Jurkat, Clone E6-1 (cell line): ENCODE results near the gene RTN4.

Experiments used
- DNase-seq: peaks from one replicate; pipeline ENCODE4 v3.0.0-alpha.2; 2011; ENCODE audit warnings: low read depth, low spot score
- H3K4me3 ChIP-seq: 2 replicates; pipeline ENCODE4 v1.5.1; 2011; ENCODE audit warnings: mild to moderate bottlenecking, low read length, control low read depth, moderate library complexity

Gene RTN4

DNA sequence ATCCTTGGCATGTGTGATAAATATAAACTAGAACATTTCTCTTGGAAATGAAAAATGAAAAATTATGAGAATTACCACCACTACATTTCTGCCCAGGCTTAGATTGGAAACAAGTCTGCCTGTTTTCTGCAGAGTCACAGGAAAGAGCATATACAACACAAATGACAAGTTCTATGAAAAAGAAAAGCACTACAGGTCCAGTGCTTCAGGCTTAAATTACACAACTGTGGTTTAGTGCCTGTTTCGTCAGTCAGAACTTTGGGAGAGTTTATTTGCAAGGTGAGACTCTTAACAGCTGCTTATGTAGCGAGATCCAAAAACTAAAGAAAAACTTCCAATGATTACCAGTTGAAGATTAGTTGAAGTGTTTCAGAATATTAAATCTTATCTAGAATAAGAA is 68.9 kb downstream of the RTN4 start:
- no peak overlapping the region for H3K4me3 ChIP-seq
- DNase-seq: no peak

DNA sequence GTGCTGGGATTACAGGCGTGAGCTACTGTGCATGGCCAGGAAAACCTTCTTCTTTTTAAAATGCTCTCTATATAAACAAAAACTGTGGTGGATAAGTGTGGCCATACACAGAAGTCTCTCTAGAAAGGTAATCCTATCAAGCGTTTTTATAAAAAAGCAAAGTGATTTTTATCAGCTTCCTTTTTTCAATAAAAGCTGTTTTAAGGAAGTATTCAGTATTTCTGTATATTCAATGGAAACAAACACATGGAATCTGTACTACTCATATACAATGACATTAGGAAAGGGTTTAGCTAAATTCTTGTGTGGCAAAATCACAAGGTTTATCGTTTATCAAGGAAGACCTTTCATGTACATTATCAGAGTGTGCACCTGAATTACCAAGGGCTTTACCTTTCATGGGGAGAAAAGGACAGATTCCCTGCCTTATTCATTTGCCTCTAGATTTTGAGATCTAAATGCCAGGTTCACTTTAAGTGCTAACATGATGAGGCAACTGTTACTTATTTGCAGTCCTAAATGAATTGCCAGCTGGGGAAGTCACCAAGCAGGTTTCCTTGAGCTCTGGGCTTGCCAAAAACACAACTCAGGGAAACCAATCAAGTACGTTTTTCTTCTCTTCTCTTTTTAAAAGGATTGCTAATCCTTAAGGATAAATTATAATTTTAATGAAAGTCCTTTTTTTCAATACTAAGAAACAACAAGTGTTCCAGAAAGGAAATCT is 70.8 kb downstream of the RTN4 start:
- DNase-seq: no peak
- no peak overlapping the region for H3K4me3 ChIP-seq

DNA sequence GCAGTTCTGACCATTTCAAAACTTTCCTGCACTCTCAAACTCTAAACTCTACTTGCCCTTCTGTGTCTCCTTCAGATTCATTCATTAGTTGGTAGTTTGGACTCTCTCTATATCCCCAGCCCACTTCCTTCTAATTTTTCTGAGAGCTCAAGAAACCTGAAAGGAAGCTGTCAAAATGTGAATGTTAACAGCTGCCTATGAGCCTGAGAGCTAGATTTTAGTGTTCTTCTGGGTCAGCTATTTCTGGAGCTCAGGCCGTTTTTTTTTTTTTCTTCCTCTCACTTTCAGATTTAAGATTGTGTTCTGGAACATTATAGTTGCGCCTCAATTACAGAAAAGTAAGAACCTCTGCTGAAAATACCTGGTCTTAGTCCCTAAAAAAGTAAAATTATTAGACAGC is 73.1 kb downstream of the RTN4 start:
- DNase-seq: no peak
- no peak overlapping the region for H3K4me3 ChIP-seq

DNA sequence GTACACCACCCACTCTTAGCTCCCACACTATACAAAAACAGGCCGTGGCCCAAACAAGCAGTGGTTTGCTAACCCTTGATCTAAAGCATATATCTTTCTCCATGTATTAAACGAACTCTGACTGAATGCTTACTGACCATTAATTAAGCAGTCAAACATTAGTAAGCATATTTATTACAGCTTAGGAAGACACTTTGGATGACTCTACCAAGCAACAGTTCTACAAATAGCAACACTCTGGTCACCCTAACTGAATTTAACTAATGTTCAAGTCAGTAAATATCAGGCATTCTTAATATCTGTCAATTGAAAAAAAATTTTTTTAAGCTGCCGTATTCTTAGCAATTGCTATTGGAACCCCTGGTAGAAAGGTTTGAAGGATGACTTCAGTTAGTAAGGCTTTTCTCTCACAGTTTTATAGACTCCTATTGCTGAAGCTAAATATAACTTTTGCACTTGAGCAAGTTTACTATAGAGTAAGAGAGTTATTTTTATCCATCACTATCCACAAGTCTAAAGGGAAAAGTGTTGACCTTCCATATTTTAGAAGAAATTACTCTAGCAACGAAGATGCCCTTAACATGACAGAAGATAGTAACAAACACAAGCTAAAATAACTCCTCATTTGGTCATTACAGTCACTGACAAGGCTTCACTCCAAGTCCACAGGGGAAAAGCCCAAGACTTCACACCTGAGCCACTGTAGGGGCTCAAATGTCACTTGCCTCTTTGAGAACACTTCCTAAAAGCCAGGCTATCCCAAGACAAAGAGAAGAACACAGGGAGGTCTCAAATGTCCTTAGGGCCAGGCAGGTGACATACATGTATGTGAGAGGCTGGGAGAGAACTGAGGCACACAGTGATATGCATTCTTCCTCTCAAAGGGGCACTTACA is 74.4 kb downstream of the RTN4 start:
- H3K4me3 ChIP-seq: no peak overlapping the region
- no peak for DNase-seq

DNA sequence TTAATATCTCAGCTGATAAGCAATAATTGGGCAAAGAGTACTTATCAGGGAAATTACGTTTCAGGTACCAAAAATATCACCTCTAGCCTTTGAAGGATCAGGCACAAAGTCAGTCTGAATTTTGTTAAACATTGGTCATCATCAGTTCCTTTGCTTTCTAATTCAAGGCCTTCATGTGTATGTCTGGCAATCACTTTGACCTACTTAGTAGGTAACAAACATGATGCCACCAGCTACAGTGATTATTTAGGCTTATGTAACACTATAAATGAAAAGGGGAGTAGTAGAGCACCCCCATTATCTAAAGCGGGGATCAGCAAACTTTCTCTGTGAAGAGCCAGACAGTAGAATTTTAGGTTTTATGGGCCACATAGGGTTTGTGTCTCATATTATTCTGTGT is 75.1 kb downstream of the RTN4 start:
- H3K4me3 ChIP-seq: no peak overlapping the region
- no peak for DNase-seq

DNA sequence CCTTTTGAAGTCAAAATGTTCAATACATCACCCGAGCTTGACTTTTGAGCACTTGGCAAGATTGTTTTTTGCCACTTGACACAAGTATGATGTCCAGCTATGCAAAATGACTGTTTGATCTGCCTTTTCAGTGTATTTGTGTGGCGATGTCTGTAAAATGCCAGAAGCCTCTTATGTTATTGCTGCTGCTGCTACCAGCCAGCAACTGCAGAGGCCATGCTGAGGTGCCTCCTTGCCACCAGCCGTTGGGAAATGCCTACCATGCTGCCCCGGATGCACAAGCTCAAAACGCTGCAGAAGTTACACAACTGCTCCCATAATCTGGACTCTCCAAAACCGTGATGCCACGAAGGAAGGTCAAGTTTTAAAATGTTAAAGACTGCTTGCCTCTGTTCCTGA is 80.3 kb downstream of the RTN4 start:
- DNase-seq: no peak
- no peak overlapping the region for H3K4me3 ChIP-seq

DNA sequence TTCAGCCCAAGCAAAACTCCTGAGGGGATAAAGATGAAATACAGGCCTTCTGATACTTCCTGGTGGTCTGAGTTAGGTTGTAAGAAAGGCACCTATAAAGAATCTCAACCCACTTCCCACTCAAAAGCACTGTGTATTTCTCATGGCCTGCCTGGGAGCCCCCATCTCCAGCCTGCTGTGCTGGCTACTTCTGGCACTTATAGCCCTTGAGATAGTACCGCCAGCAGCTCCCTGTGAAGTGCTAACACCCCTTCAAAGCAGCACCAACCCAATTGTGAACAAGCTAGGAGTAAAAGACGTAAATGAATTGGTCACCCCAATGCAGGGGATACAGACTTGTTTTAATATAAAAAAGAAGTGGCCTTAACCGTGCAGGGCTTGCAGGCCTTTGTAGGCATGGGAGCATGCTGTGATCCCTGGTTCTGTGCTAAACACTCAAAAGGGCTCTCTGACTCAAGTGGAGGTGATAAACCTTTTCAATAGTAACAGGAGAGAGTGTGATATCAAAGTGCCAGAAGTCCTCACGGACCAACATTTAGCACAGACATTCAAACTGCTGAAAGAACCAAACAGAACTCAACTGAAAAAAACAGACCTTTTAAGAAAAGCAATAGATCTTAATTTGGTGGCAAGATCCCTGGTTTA is 80.8 kb downstream of the RTN4 start:
- H3K4me3 ChIP-seq: no peak overlapping the region
- no peak for DNase-seq

DNA sequence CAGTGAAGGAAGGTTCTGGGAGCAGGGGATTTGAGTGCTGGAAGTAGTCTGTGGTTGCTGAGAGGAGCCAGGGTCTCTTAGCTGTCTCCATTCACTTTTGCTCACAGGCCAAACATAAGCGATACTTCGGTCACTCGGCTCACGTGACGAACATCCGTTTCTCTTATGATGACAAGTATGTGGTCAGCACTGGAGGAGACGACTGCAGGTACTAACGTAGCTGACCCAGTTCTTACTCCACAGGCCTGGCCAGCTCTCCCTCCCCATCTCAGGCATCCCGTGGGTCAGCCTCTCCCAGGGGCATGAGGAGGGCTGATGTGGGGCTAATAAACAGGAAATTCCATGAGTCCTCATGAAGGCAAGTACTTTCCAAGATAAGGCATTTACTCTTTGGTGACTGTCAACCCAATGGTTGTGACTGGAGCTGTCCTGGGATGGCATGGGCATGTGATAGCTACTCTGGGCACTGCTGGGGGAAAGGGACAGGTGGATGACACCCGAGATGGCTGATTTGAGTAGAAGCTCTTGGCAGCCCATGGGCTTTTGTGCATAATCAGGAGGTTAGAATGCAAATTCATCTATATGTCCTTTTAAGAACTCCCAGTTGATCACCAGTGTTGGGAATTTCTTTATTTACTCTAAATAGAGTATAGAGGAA is 81.6 kb downstream of the RTN4 start:
- DNase-seq: no peak
- no peak overlapping the region for H3K4me3 ChIP-seq

DNA sequence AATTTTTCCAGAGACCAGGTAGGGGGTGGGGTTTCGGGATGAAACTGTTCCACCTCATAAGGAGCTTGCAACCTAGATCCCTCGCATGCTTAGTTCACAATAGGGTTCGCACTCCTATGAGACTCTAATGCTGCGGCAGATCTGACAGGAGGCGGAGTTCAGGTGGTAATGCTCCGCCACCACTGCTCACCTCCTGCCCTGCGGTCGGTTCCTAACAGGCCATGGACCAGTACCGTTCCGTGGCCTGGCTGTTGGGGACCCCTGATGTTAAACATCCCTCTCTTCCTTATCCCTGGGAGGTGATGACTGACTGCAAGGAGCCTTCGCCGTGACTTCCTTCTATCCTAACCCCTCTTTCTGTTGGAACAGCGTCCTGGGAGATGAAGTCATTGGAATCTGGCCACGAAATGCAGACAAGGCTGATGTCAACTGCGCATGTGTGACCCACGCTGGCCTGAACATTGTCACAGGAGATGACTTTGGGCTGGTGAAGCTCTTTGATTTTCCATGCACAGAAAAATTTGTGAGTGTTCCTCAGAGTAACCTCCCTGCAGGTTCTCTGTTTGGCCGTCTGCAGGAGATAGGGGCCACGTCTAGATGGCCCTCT is 82.4 kb downstream of the RTN4 start:
- DNase-seq: no peak
- H3K4me3 ChIP-seq: no peak overlapping the region

DNA sequence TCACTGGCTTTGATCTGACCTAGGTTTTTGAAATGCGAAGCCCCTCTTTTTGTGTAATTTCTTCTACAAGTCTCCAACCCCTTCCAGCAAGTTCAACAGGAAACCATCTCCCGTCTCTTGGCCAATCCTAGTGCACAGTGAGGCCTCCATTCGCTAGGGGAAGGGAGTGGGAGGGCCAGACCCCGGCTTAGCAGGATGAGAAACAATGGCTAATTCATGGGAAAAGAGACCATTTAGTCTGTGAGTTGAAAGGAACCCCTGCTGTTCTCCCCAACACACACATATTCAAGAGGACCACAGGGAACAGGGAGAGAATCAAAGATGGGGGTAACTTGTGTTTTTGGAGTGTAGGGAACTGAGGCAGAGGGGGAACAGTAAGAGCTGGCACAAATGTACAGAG is 83.0 kb downstream of the RTN4 start:
- no peak overlapping the region for H3K4me3 ChIP-seq
- no peak for DNase-seq

DNA sequence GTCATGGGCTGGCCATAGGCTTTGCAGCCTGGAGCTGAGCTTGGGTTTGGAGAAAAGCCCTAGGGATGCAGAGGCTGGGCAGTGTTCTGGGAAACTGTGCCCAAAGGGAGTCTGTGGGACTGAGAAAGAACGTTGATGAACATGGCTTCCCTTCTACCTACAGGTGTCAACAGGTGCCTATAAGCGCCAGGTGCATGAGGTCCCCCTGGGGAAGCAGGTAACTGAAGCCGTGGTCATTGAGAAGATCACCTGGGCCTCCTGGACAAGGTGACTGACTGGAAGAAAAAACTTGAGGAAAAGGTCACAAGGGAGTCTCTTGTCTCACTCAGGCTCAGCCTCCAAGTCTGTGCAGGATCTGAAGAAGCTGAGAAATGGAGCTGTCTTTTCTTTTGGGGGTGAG is 83.4 kb downstream of the RTN4 start:
- H3K4me3 ChIP-seq: no peak overlapping the region

DNA sequence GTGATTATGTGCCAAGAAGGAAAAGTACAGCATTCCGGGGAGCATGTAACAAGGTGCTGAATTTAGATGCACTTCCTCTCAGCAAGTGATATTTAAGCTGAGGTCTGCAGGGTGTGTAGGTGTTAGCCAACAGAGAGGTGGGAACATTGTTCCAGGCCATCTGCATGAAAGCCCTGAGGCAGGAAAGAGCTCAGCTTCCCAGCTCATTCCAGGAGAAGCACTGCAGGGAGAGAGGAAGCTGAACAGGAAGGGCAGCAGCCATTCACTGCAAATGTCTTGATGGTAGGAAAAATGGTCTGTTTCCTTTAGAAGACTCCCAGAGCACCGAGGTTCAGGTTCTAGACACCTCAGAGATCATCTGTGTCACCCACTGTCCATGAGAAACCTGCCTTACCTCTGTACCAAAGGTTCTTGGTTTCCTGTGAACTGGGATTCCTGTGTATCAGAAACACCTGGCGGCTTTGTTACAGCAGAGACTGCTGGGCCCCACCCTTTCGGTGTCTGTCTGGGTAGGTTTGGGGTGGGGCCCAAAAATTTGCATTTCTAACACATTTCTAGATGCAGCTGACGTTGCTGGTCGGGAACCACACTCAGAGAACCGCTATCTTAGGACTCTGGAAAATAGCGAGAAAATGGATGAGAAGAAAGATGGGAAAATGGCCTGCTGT is 84.0 kb downstream of the RTN4 start:
- H3K4me3 ChIP-seq: no peak overlapping the region
- DNase-seq: no peak

More for the DNA sequence above, 83.4 kb downstream of the RTN4 start:
- no peak for DNase-seq

DNA sequence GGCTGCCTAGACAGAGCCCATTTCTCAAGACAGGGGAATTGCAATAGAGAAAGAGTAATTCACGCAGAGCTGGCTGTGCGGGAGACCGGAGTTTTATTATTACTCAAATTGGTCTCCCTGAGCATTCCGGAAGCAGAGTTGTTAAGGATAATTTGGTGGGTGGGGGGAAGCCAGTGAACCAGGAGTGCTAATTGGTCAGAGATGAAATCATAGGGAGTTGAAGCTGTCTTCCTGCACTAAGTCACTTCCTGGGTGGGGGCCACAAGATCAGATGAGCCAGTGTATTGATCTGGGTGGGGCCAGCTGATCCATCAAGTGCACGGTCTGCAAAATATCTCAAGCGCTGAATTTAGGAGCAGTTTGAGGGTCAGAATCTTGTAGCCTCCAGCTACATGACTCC is 84.8 kb downstream of the RTN4 start:
- H3K4me3 ChIP-seq: no peak overlapping the region
- no peak for DNase-seq

DNA sequence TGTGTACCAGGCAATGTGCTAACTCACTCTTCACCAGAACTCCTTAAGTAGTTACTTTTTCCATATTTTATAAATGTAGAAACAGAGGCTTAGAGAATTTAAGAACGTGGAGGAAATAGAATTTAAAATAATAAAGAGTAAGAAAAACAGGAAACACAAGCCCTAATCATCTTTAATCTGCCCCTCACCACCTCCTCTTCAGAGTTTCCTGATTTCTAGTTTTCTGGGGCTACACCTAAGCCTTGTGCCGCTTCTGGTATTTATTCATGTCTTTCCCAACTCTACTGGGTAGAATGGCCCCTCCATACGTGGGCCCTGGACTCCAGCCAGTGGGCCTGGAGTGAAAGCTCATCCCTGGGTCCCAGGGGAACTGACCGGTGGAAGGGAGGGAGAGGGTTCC is 85.4 kb downstream of the RTN4 start:
- DNase-seq: no peak

DNA sequence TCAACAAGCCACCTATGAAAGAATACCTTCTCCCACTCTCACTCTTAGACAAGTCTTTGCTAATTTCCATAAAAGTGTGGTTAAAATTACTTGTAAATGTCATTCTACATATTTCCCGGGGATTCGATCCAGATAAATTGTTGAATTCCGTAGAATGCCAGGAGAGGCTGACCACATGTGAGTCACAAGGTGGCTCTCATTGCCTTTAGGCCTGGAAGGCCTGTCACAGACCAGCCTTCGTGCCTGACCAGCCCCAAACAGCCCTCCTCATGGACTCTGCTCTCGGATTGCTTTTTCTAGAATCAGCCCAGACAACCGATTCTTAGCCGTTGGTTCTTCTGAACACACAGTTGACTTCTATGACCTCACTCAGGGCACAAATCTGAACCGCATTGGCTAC is 86.0 kb downstream of the RTN4 start:
- H3K4me3 ChIP-seq: no peak overlapping the region
- DNase-seq: no peak

More for the DNA sequence above, 85.4 kb downstream of the RTN4 start:
- H3K4me3 ChIP-seq: no peak overlapping the region

DNA sequence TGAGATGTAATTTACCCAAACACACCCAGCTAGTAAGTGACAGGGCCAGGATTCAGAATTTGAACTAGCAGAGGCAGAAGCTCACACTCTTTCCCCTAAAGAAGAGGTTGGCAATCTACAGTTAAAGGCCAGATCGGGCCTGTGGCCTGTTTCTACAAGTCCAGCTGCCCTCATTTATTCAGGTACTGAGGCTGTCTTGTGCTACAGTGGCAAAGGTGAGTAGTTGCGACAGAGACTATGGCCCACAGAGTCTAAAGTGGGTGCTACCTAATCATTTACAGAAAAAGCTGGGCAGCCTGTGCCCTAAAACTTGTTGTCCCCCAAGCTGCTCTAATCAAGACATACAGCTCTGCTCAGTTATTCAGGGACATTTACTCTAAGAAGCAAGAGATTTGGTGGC is 86.8 kb downstream of the RTN4 start:
- no peak for DNase-seq
- H3K4me3 ChIP-seq: no peak overlapping the region

DNA sequence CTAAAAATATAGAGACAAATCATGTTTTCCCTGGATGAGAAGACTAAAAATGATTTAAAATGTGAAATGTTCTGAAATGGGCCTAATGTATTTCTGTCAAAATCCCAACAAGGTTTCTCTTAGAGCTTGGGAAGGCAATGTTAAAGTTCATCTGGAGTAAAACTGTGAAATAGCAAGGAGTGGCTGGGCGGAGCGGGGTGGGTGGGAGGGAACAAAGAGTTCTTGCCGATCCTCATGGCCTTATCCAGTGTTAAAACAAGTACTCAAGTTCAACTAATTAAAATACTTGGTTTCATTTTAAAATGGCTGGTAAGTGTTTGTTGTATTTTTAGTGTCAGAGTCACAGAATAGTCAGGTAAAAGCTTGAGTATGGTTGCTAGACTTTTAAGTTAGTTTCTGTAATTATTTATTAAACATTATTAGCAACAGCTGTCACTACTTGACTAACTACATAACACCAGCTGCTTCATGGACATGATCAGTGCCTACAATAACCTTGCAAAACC is 87.3 kb downstream of the RTN4 start:
- H3K4me3 ChIP-seq: no peak overlapping the region
- DNase-seq: no peak

DNA sequence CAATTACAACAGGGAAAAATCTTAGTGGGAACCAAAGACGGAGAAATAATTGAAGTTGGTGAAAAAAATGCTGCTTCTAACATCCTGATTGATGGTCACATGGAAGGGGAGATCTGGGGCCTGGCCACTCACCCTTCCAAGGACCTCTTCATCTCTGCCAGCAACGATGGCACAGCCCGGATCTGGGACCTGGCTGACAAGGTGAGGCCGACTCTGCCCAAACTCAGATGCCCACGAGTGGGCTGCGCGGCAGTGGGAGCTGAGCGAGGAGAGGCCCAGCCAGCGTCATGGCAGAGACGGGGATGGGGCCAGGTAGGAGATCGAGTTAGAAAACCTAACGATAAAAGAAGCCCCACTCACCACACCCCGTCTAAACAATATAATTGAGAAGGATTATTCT is 87.7 kb downstream of the RTN4 start:
- no peak overlapping the region for H3K4me3 ChIP-seq
- no peak for DNase-seq

DNA sequence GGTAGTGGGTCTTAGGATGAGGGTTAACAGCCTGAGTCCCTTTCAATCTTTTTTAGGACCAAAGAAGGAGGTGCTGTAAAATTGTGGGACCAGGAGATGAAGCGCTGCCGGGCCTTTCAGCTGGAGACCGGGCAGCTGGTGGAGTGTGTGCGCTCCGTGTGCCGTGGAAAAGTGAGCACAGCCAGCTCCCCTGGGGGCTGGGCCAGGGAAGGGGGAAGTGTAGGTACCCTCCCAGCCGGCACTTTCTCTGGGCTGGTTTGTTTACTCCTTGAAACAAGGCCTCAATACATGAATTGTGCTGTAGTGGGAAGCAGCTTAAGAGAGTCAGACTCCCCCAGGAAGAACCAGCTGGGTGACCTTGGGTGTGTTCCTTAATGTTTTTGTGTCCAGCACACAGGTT is 90.1 kb downstream of the RTN4 start:
- H3K4me3 ChIP-seq: no peak overlapping the region
- no peak for DNase-seq
